Activated CD4-positive, alpha-beta T cell treated with anti-CD3 and anti-CD28 coated beads, Interleukin-10, Interleukin-2, amounts not matched to agents 100 ng/mL and 50 ng/mL, durations not matched to agents 16 hours and 8 hours (primary cell): ENCODE measurements around the gene ADCYAP1R1.

Source experiments
- DNase-seq: peaks from one replicate; pipeline ENCODE4 v3.0.0-alpha.2; 2020

The ADCYAP1R1 gene

DNA sequence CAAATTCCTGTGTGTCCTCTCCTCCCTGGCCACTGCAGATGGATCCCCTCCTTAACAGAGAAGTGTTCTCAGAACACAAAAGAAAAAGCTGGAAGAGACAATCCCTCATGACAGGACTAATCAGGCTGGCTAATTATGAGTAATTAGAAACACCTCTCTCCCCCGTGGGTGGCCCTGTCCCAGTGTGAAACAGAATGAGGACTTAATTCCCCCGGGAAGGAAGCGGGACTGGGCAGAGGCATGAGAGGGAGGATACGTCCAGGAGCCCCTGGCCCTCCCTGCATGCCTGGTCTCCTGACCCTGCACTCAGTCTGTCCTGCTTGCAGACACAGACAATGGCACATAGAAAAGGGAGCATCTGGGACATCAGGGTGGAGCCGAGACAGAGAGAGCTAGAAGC is 7.6 kb upstream of the ADCYAP1R1 start:
- no peak for DNase-seq

DNA sequence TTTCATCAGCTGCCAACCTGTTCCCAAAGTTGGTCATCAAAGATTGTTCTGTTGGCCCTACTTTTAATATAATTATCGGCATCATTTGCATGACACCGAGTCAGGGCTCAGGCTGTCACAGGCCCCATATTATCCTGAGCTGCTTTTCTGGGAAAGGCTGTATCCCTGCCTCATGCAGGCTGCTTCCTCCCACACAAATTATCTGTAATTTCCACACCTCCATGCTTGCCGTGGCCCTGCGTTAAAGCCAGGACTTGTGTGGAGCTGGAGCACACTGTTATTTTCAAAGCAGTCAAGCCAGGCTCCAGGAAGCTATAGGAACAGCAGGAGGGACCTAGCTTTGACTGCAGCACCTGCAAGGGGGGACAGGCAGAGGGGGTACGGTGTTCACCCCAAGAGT is 5.4 kb upstream of the ADCYAP1R1 start:
- DNase-seq = no peak

- DNase-seq = no peak
Observed at GRCh38 chr7:31047313-31048146, 4.6 kb upstream of the ADCYAP1R1 start.

- DNase-seq = no peak
Observed at GRCh38 chr7:31049005-31049765, 2.9 kb upstream of the ADCYAP1R1 start.

GRCh38 chr7:31052487-31052840 is 356 bp downstream of the ADCYAP1R1 start:
- DNase-seq = no peak

GRCh38 chr7:31052841-31053601 is 913 bp downstream of the ADCYAP1R1 start:
- no peak for DNase-seq

- DNase-seq = no peak
Observed at GRCh38 chr7:31053986-31054385, 1.9 kb downstream of the ADCYAP1R1 start.

GRCh38 chr7:31054608-31055278 is 2.6 kb downstream of the ADCYAP1R1 start:
- DNase-seq = no peak

- DNase-seq = no peak
Observed at GRCh38 chr7:31055471-31055870, 3.4 kb downstream of the ADCYAP1R1 start.

DNA sequence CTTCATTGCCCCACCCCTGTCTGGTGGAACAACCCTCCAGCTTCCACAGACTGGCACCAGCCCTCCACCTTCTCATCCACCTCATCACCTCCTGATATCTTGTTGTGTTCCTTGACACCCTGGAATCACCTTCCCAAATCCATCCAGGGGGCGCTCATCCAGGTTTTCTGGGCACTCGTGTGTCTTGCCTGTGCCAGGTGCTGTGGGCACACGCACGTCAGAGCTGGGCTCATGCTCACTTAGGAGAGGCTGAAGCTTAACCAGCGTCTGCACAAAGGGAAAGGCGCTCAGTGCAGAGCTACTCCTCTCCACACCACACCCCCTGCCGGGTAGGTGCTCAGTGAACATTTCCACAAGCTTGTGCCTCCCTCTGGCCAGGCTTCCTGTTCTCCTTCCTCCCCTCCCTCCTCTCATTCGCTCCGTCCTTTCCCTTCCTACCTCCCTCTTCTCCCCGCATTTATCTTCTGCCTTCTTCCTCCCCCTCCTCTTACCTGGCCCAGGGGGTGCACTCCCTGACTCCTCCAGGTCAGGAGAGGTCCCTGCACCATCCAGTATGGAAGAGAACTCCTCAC is 4.8 kb downstream of the ADCYAP1R1 start:
- no peak for DNase-seq

DNA sequence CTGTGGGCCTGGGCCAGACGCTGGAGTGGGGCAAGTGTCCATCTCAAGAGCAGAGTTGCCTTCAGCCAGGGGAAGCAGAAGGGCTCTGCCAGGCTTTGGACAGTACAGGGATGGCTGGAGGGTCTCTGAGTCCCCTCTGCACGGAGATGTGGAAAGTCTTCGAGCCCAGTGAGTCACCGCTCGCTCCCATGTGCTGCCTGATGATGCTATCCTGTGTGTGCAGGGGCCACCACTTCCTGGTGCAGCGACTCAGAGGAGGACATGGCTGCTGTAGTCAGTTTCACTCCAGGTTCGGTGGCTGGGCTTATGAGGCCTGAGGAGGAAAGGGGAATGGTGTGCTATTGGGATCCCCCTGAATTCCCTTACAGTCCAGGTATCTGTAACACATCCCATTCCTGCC is 6.0 kb downstream of the ADCYAP1R1 start:
- DNase-seq = no peak

- no peak for DNase-seq
Observed at GRCh38 chr7:31058688-31059087, 6.6 kb downstream of the ADCYAP1R1 start.

DNA sequence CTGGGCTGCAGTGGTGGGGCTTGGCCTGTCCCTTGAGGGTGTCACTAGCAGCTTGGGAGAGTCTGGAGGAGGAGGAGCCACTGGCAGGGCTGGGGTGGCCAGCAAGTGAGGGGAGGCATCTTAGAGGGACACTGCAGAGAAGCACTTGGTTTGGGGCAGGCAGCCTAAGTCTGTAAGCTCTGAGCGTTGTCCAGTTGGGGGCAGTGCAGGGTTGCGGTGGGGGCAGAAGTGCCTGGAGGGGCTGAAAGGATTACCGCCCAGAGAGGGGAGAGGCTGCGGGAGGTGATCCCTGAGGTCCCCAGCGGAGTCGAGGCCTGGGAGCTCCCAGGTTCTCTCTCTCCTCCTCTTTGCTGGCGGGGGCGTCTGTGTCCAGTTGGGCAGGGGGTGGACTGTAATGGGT is 7.4 kb downstream of the ADCYAP1R1 start:
- DNase-seq = no peak

- no peak for DNase-seq
Observed at GRCh38 chr7:31061185-31061584, 9.1 kb downstream of the ADCYAP1R1 start.

GRCh38 chr7:31062746-31063435 is 10.8 kb downstream of the ADCYAP1R1 start:
- DNase-seq = no peak

DNA sequence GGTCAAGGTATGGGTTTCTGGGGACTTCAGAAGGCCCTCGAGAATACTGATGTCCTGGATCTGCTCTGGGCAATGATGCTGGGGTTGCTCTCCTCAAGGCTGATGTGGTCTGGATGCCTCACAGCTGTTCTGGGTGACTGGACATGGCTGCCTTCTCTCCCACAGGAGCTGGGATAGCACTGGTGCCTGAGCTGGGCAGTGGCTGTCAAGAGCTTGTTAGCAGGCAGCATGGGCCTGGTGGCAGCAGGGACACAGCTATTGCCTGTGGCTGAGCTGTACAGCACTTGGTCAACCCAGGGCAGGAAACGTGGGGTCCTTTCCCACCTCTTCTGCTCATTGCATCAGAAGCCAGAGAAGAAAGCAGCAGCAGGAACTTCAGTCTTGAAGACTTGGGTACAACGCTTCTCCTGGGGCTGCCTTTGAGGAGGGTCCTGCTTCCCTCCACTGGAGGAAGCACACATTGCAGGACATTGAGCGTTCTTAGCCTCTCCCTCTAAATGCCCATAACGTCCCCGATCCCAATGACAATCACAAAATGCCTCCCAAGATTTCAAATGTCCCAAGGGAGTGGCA is 13.0 kb downstream of the ADCYAP1R1 start:
- DNase-seq = no peak

DNA sequence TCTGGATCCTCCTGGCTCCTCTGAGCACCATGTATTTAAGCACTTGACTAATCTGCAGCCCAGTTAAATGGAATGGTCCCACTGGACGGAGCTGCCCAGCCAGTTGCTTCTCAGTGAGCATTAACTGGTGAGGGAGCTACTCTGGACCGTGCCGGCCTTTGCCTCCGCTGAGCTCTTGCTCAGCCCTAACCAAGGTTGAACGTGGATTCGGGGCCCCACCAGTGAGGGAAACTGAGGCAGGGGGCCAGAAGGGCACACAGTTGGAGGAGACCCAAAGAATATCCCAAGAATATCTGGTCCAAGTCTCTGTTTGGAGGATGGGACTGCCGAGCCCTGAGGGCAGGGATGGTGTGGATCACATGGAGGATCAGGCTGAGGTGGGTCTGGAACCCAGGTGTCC is 13.7 kb downstream of the ADCYAP1R1 start:
- no peak for DNase-seq

- DNase-seq = no peak
Observed at GRCh38 chr7:31066516-31067130, 14.5 kb downstream of the ADCYAP1R1 start.

GRCh38 chr7:31067491-31067890 is 15.4 kb downstream of the ADCYAP1R1 start:
- DNase-seq = no peak

DNA sequence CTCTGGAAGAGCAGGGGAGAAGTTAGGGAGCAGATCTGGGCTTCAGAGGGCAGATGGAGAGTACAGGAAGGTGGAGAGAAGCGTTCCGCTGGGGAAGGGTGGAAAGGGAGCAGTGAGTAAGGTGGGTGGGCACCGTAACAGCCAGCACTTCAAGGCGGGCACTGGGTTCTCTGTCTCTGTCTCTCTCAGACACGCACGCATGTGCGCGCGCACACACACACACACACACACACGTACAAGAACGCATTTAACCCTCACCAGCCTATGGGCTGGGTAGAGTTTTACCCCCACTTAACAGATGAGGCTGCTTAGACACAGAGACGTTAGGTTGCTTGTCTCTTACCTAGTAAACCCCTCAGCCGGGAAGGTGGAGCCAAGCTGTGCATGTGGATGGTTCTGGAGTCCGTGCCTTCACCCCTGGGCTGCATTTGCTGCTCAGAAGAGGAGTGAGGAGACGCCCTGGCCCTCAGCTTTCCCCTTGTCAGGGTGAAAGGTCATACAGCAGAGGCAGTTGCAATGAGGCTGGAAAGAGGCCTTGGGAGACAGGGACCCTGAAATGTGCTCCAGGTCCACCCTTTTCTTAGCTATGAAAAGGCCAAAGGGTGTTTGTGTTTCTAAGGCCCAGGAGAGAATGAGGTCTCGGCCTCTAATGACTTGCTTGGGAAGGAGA is 16.0 kb downstream of the ADCYAP1R1 start:
- DNase-seq = no peak
